ENCODE results near the gene LAMB3.

- TF ChIP-seq CTCF (IDR thresholded peaks at IDR 0.05) (no peak), POLR2A (IDR thresholded peaks at IDR 0.05) (no peak)
These were observed 30.2 kb downstream of the LAMB3 start for GRCh38 chr1:209621741-209622655.

Data from transverse colon (tissue), 3 donors.